NT2/D1 (cell line): Measurements from ENCODE around the gene ZBTB20.

ENCODE experiments used
- YY1 ChIP-seq: IDR thresholded peaks from 2 replicates; pipeline ENCODE4 v1.6.1; 2011; ENCODE audit not compliant: insufficient read length, insufficient read depth
- ZNF274 ChIP-seq: IDR thresholded peaks from 2 replicates; pipeline ENCODE4 v1.6.1; 2011; ENCODE audit warnings: mild to moderate bottlenecking, low read depth, low read length

DNA sequence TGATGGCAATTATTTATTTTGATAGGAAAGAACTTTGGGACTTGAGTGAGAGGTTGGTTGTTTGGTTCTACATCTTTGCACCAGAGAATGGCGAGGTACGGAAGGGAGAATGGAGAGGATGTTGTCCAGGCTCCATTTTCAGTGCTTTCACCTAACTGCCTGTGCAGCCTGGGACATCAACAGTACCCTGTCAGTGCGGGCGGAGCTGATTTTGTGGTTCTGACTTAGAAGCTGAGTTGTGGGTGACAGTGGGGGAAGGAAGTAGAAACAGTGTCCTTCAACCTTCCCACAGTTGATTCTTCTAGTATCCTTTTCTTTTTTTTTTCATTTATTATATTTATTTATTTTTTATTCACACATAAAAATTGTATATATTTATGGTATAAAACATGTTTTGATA, 757.9 kb downstream of the ZBTB20 start:
- TF ChIP-seq ZNF274 (no peak), YY1 (no peak)
